RWPE2 (cell line): ENCODE measurements around the gene GET3.

Experiments
- ATAC-seq: fragments of 200-7000 bp; cut with Tn5 transposase; 3 replicates; pipeline ENCODE4 v1.9.1; 2021; ENCODE audit warnings: low read depth
- DNase-seq: peaks from one replicate; pipeline ENCODE4 v3.0.0-alpha.2; 2020; ENCODE audit warnings: low spot score
- H3K27ac ChIP-seq: fragments of 450-650 bp; 2 replicates; pipeline ENCODE4 v1.5.1; 2017; ENCODE audit warnings: mild to moderate bottlenecking; ENCODE audit not compliant: poor library complexity, severe bottlenecking
- H3K27me3 ChIP-seq: fragments of 250-450 bp; sonication (Bioruptor Pico); 2 replicates; pipeline ENCODE4 v1.5.1; 2021; ENCODE audit warnings: mild to moderate bottlenecking, moderate library complexity; ENCODE audit not compliant: insufficient read depth, poor library complexity, severe bottlenecking
- H3K36me3 ChIP-seq: fragments of 250-450 bp; sonication (Bioruptor Pico); 2 replicates; pipeline ENCODE4 v1.5.1; 2020; ENCODE audit warnings: low read depth, mild to moderate bottlenecking, moderate library complexity
- H3K4me1 ChIP-seq: fragments of 250-450 bp; sonication (Bioruptor Pico); 2 replicates; pipeline ENCODE4 v1.5.1; 2021; ENCODE audit warnings: mild to moderate bottlenecking, moderate library complexity; ENCODE audit not compliant: insufficient read depth, poor library complexity, severe bottlenecking
- H3K4me3 ChIP-seq: fragments of 250-450 bp; sonication (Bioruptor Pico); 2 replicates; pipeline ENCODE4 v1.5.1; 2021; ENCODE audit warnings: mild to moderate bottlenecking, moderate library complexity; ENCODE audit not compliant: severe bottlenecking
- H3K9me3 ChIP-seq: fragments of 250-450 bp; sonication (Bioruptor Pico); 2 replicates; pipeline ENCODE4 v1.5.1; 2021; ENCODE audit warnings: mild to moderate bottlenecking, moderate library complexity; ENCODE audit not compliant: severe bottlenecking
- CTCF ChIP-seq: fragments of 450-650 bp; IDR thresholded peaks from one replicate; pipeline ENCODE4 v1.5.1; 2017; ENCODE audit warnings: mild to moderate bottlenecking, moderate library complexity; ENCODE audit not compliant: poor library complexity, severe bottlenecking

Gene GET3

GRCh38 chr19:12778017-12778904, 41.0 kb downstream of the GET3 start:
- H3K27me3 ChIP-seq, result no peaks in the 10 kb centered on the region
- peak overlapping the region; percentile 92 for H3K27ac ChIP-seq
- H3K4me3 ChIP-seq, result peak overlapping the region; percentile 43
- no peaks in the 10 kb centered on the region for H3K9me3 ChIP-seq
- H3K4me1 ChIP-seq, result peaks cover 10% of the 10 kb centered on the region
- DNase-seq, result no peak
- ATAC-seq, result peak; percentile 42
- no peak for TF ChIP-seq CTCF
- peaks cover 13% of the 10 kb centered on the region for H3K36me3 ChIP-seq

- Histone ChIP-seq H3K27me3 (no peaks in the 10 kb centered on the region), H3K4me3 (peak overlapping the region; percentile 43), H3K4me1 (peaks cover 14% of the 10 kb centered on the region), H3K9me3 (no peaks in the 10 kb centered on the region), H3K27ac (peak overlapping the region; percentile 92), H3K36me3 (peaks cover 10% of the 10 kb centered on the region)
- ATAC-seq, result no peak
- DNase-seq, result no peak
- no peak for TF ChIP-seq CTCF
These were observed 41.5 kb downstream of the GET3 start for GRCh38 chr19:12778905-12779161.

- Histone ChIP-seq H3K27ac (peak overlapping the region; percentile 92), H3K4me3 (peak overlapping the region; percentile 43), H3K4me1 (peaks cover 20% of the 10 kb centered on the region), H3K36me3 (peaks cover 5% of the 10 kb centered on the region), H3K9me3 (no peaks in the 10 kb centered on the region), H3K27me3 (no peaks in the 10 kb centered on the region)
- peak; percentile 22 for TF ChIP-seq CTCF
- ATAC-seq (no peak), DNase-seq (no peak)
These were observed 42.1 kb downstream of the GET3 start for GRCh38 chr19:12779162-12779993.

- peaks cover 46% of the 10 kb centered on the region for H3K4me1 ChIP-seq
- H3K27me3 ChIP-seq, result no peaks in the 10 kb centered on the region
- DNase-seq, result no peak
- no peak for TF ChIP-seq CTCF
- H3K27ac ChIP-seq, result peak overlapping the region; percentile 99
- H3K9me3 ChIP-seq, result no peaks in the 10 kb centered on the region
- no peaks in the 10 kb centered on the region for H3K36me3 ChIP-seq
- no peak for ATAC-seq
- peak overlapping the region; percentile 30 for H3K4me3 ChIP-seq
These were observed 44.8 kb downstream of the GET3 start for GRCh38 chr19:12782174-12782423.
